Measurements from ENCODE around the gene MARCHF2.

GRCh38 chr19:8484331-8484894 lies 71.3 kb downstream of the MARCHF2 start:
- TF ChIP-seq, protein P1, sequence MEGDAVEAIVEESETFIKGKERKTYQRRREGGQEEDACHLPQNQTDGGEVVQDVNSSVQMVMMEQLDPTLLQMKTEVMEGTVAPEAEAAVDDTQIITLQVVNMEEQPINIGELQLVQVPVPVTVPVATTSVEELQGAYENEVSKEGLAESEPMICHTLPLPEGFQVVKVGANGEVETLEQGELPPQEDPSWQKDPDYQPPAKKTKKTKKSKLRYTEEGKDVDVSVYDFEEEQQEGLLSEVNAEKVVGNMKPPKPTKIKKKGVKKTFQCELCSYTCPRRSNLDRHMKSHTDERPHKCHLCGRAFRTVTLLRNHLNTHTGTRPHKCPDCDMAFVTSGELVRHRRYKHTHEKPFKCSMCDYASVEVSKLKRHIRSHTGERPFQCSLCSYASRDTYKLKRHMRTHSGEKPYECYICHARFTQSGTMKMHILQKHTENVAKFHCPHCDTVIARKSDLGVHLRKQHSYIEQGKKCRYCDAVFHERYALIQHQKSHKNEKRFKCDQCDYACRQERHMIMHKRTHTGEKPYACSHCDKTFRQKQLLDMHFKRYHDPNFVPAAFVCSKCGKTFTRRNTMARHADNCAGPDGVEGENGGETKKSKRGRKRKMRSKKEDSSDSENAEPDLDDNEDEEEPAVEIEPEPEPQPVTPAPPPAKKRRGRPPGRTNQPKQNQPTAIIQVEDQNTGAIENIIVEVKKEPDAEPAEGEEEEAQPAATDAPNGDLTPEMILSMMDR (IDR thresholded peaks at IDR 0.05) = no peak
- TF ChIP-seq EP300 (IDR thresholded peaks at IDR 0.05; ENCODE audit: low read depth) = no peak
- no peak for TF ChIP-seq POLR2A (IDR thresholded peaks at IDR 0.05)
- TF ChIP-seq POLR2AphosphoS5 (IDR thresholded peaks at IDR 0.05) = no peak

All from transverse colon (tissue), 4 donors.